Lung (tissue), 12 donors: ENCODE data around the gene CCDC102A. TPM values are rescaled to one million over a fixed set of nuclear protein-coding genes. Genes with fewer than 3 reads are reported as not detected.

ENCODE experiments used
- ATAC-seq: fragments of 200-7000 bp; cut with Tn5 transposase; one replicate; pipeline ENCODE4 v1.9.1; 2020; ENCODE audit warnings: moderate number of reproducible peaks; ENCODE audit not compliant: insufficient read depth, low FRiP score
- DNase-seq, 3 donors: peaks; one replicate each; pipeline ENCODE4 v3.0.0-alpha.2; 2013 to 2017
- H3K27ac ChIP-seq, 2 donors: one replicate each; pipeline ENCODE4 v1.5.1; 2013; ENCODE audit warnings: mild to moderate bottlenecking in 2 of 2, moderate library complexity in 2 of 2, control low read depth in 1 of 2, inconsistent platforms in 1 of 2, low read depth in 1 of 2, low read length in 1 of 2
- H3K27me3 ChIP-seq, 3 donors: one replicate each; pipeline ENCODE4 v1.5.1; 2013; ENCODE audit warnings: low read length in 2 of 3; ENCODE audit not compliant: control insufficient read depth in 3 of 3, insufficient read depth in 3 of 3
- H3K36me3 ChIP-seq, 4 donors: one replicate each; pipeline ENCODE4 v1.5.1; 2013; ENCODE audit warnings: low read length in 4 of 4, mild to moderate bottlenecking in 1 of 4, moderate library complexity in 1 of 4; ENCODE audit not compliant: control insufficient read depth in 4 of 4, insufficient read depth in 4 of 4
- H3K4me1 ChIP-seq, 5 donors: one replicate each; pipeline ENCODE4 v1.5.1; 2013; ENCODE audit warnings: low read length in 5 of 5, mild to moderate bottlenecking in 2 of 5, moderate library complexity in 1 of 5; ENCODE audit not compliant: control insufficient read depth in 5 of 5, insufficient read depth in 5 of 5
- H3K4me3 ChIP-seq: one replicate; pipeline ENCODE4 v1.5.1; 2013; ENCODE audit warnings: mild to moderate bottlenecking, control low read depth, moderate library complexity
- H3K9ac ChIP-seq, 2 donors: one replicate each; pipeline ENCODE4 v1.5.1; 2013; ENCODE audit warnings: low read length in 2 of 2, control low read depth in 1 of 2; ENCODE audit not compliant: insufficient read depth in 1 of 2
- H3K9me3 ChIP-seq, 4 donors: one replicate each; pipeline ENCODE4 v1.5.1; 2013; ENCODE audit warnings: low read length in 3 of 4, mild to moderate bottlenecking in 1 of 4, moderate library complexity in 1 of 4; ENCODE audit not compliant: control insufficient read depth in 4 of 4, insufficient read depth in 3 of 4
- WGBS, 2 donors: extraction: QIAGEN DNeasy Blood & Tissue Kit; methylation state at CpG; one replicate each; pipeline ENCODE4 v1.1.7; 2013; 5-methylcytosine and 5-hydroxymethylcytosine counted together
- polyA plus RNA-seq, 2 donors: library from polyadenylated mRNA; stranded (reverse); fragments of 200-250 nt; gene quantifications; one replicate each; pipeline ENCODE4 v1.2.1, GENCODE V29; 2013
- total RNA-seq, 2 donors: library from RNA; depleted of rRNA in 1 of 2; stranded (reverse); fragments of >200 nt in 1 of 2; gene quantifications; one replicate each; pipeline ENCODE4 v1.2.1, GENCODE V29; 2014 to 2021
- TF ChIP-seq, protein P1 (sequence below): IDR thresholded peaks from 2 replicates; pipeline ENCODE4 v1.5.1; 2012; ENCODE audit warnings: mild to moderate bottlenecking; ENCODE audit errors: control extremely low read depth, extremely low read depth
- donor health status: control.
- donor health status: control.
- donor health status: Bipolar disorder and iron deficiency.
- donor health status: healthy.
- donor health status: DM: yes; HTN: yes; CAD: no.

The CCDC102A gene
- total and polyA plus RNA-seq, 4 donors = 3.6 to 14.0 (median 6.9) TPM

DNA sequence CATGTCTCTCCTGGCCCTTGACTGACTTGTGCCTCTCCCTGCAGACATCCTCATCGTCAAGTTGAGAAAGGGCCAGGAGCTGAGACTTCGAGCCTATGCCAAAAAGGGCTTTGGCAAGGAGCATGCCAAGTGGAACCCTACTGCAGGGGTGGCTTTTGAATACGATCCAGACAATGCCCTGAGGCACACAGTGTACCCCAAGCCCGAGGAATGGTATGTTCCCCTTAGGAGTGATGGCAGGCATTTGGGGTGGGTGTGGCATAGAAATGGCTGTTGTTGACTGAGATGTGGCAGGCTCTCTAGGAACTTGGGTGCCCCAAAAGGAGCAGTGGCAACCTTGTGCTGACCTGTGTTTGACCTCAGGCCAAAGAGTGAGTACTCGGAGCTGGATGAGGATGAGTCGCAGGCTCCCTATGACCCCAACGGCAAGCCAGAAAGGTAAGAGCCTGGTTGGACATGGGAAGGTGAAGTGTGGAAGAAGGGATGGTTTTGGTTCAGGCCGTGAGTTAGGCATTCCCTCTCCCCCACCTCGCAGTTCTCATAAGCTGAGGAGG is 66.4 kb downstream of the CCDC102A start:
- no peaks in the 10 kb centered on the region for H3K9me3 ChIP-seq
- H3K36me3 ChIP-seq = peaks cover 29 to 63% (median 58%) of the 10 kb centered on the region in 4 donors
- H3K4me1 ChIP-seq = peaks cover 0 to 12% (median 5%) of the 10 kb centered on the region in 5 donors
- no peak overlapping the region for H3K4me3 ChIP-seq
- H3K27ac ChIP-seq = peak overlapping the region in 1 of 2 donors; percentile 55
- DNase-seq (no peak), ATAC-seq (no peak)
- 77 to 85% methylated on average over 9 of the region's 9 CpGs for WGBS, 2 donors
- H3K27me3 ChIP-seq = no peaks in the 10 kb centered on the region
- H3K9ac ChIP-seq = no peak overlapping the region
- TF ChIP-seq, protein P1, sequence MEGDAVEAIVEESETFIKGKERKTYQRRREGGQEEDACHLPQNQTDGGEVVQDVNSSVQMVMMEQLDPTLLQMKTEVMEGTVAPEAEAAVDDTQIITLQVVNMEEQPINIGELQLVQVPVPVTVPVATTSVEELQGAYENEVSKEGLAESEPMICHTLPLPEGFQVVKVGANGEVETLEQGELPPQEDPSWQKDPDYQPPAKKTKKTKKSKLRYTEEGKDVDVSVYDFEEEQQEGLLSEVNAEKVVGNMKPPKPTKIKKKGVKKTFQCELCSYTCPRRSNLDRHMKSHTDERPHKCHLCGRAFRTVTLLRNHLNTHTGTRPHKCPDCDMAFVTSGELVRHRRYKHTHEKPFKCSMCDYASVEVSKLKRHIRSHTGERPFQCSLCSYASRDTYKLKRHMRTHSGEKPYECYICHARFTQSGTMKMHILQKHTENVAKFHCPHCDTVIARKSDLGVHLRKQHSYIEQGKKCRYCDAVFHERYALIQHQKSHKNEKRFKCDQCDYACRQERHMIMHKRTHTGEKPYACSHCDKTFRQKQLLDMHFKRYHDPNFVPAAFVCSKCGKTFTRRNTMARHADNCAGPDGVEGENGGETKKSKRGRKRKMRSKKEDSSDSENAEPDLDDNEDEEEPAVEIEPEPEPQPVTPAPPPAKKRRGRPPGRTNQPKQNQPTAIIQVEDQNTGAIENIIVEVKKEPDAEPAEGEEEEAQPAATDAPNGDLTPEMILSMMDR = no peak

DNA sequence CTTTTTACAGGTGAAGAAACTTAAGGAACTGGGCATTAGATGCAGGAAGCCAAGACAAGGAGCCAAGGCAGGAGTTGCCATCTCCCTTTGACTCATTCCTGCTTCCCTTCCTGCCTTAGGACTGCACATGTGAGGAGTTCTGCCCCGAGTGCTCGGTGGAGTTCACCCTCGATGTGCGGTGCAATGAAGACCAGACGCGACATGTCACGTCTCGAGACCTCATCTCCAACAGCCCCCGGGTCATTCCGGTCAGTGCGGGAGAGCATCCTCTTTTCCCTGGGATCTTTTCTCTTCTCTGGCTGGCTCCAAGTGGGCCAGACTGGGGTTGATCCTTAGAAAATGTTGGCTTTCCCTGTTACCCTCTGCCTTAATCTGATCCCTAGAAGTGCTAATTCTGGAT is 67.3 kb downstream of the CCDC102A start:
- Histone ChIP-seq H3K27ac (no peak overlapping the region), H3K27me3 (no peaks in the 10 kb centered on the region), H3K9ac (no peak overlapping the region), H3K36me3 (peaks cover 29 to 62% (median 56%) of the 10 kb centered on the region in 4 donors), H3K9me3 (no peaks in the 10 kb centered on the region), H3K4me3 (no peak overlapping the region), H3K4me1 (peaks cover 0 to 12% (median 8%) of the 10 kb centered on the region in 5 donors)
- no peak for ATAC-seq
- TF ChIP-seq, protein P1 = no peak
- 87 to 94% methylated on average over 11 of the region's 11 CpGs for WGBS, 2 donors
- DNase-seq = no peak

DNA sequence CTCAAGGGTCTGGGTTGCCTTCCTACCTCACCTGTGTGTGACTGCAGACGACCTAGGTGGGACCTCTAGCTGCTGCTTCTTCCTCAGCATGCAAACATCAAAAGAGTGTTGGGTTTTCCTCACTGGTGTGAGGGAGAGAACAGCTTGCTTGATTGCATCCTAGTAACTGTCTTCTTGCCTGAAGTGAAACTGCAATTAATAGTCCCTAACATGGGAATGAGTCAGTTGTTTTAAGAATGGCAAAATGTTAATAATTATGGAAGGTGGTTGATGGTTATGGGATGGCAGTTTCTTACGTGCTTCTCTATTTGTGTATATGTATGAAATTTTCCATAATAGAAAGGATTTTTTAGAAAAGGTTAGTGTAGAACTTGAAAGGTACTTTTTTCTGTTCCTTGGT is 68.0 kb downstream of the CCDC102A start:
- Histone ChIP-seq H3K27me3 (no peaks in the 10 kb centered on the region), H3K36me3 (peaks cover 29 to 59% (median 52%) of the 10 kb centered on the region in 4 donors), H3K27ac (no peak overlapping the region), H3K9me3 (no peaks in the 10 kb centered on the region), H3K4me1 (peaks cover 0 to 15% (median 10%) of the 10 kb centered on the region in 5 donors), H3K4me3 (no peak overlapping the region), H3K9ac (no peak overlapping the region)
- ATAC-seq = no peak
- no peak for DNase-seq
- TF ChIP-seq, protein P1 = no peak
- WGBS, 2 donors = 91 to 95% methylated on average over 2 of the region's 2 CpGs

DNA sequence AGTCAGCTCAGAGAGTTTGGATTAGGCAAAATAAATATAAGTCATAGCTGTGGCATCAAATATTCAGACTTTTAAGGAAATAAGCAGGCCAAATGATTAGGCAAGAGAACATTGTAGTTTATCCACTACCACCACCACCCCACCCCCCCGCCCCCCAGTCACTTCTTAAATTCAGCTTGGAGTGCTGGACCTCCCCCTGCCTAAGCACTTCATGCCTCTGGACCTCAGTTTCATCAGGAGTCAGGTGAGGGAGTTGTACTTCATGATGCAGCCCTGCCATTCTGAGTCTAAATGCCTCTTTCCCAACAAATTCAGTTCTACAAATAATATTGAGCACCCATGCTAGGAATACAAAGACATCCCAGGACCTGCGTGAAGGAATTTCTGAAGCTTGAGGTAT is 71.8 kb downstream of the CCDC102A start:
- WGBS, 2 donors = 75 to 81% methylated on average over 2 of the region's 2 CpGs
- Histone ChIP-seq H3K4me1 (peaks cover 0 to 12% (median 4%) of the 10 kb centered on the region in 5 donors), H3K9me3 (no peaks in the 10 kb centered on the region), H3K9ac (no peak overlapping the region), H3K27ac (no peak overlapping the region), H3K36me3 (peaks cover 20 to 46% (median 32%) of the 10 kb centered on the region in 4 donors), H3K27me3 (no peaks in the 10 kb centered on the region), H3K4me3 (no peak overlapping the region)
- DNase-seq = no peak
- no peak for ATAC-seq
- TF ChIP-seq, protein P1 = no peak
